SHP77 (cell line): ENCODE data around the gene IRX6.

Experiments used
- DNase-seq, 2 experiments: peaks; one replicate each; lab custom pipeline; 2025; lab: John Stamatoyannopoulos, UW

IRX6 gene

GRCh38 chr16:55324285-55325079 is 479 bp downstream of the IRX6 start:
- no peak for DNase-seq

GRCh38 chr16:55325080-55325447 is 1.1 kb downstream of the IRX6 start:
- no peak for DNase-seq

- no peak for DNase-seq
Measured at GRCh38 chr16:55325458-55326109, 1.6 kb downstream of the IRX6 start.

- no peak for DNase-seq
Measured at GRCh38 chr16:55326261-55327092, 2.5 kb downstream of the IRX6 start.

GRCh38 chr16:55328611-55329569 is 4.9 kb downstream of the IRX6 start:
- DNase-seq, result no peak

GRCh38 chr16:55329791-55330428 is 5.9 kb downstream of the IRX6 start:
- DNase-seq, result no peak

- DNase-seq, result no peak
Measured at GRCh38 chr16:55330781-55331647, 7.0 kb downstream of the IRX6 start.

GRCh38 chr16:55331648-55332185 is 7.7 kb downstream of the IRX6 start:
- DNase-seq, result no peak

GRCh38 chr16:55333684-55334083 is 9.7 kb downstream of the IRX6 start:
- no peak for DNase-seq

GRCh38 chr16:55338646-55339045 is 14.6 kb downstream of the IRX6 start:
- no peak for DNase-seq

GRCh38 chr16:55340445-55340844 is 16.4 kb downstream of the IRX6 start:
- no peak for DNase-seq

GRCh38 chr16:55341681-55342080 is 17.7 kb downstream of the IRX6 start:
- no peak for DNase-seq

- DNase-seq, result no peak
Measured at GRCh38 chr16:55346475-55346874, 22.5 kb downstream of the IRX6 start.

- no peak for DNase-seq
Measured at GRCh38 chr16:55349867-55350266, 25.9 kb downstream of the IRX6 start.

- no peak for DNase-seq
Measured at GRCh38 chr16:55350984-55351383, 27.0 kb downstream of the IRX6 start.

- no peak for DNase-seq
Measured at GRCh38 chr16:55351936-55352335, 27.9 kb downstream of the IRX6 start.

- no peak for DNase-seq
Measured at GRCh38 chr16:55357241-55357640, 33.2 kb downstream of the IRX6 start.

GRCh38 chr16:55359946-55360345 is 35.9 kb downstream of the IRX6 start:
- DNase-seq, result no peak

GRCh38 chr16:55364811-55365210 is 40.8 kb downstream of the IRX6 start:
- DNase-seq, result no peak

GRCh38 chr16:55367301-55367811 is 43.4 kb downstream of the IRX6 start:
- no peak for DNase-seq
